Measurements from ENCODE around the gene GPR173. TPM values are rescaled to one million over a fixed set of nuclear protein-coding genes. Genes with fewer than 3 reads are reported as not detected.

GPR173 gene
- total and polyA plus RNA-seq, 9 of the 15 experiments (the other 6 are each of a cell fraction or from before 2014, with no cell fraction given), result 0.01 TPM; not detected in 8

DNA sequence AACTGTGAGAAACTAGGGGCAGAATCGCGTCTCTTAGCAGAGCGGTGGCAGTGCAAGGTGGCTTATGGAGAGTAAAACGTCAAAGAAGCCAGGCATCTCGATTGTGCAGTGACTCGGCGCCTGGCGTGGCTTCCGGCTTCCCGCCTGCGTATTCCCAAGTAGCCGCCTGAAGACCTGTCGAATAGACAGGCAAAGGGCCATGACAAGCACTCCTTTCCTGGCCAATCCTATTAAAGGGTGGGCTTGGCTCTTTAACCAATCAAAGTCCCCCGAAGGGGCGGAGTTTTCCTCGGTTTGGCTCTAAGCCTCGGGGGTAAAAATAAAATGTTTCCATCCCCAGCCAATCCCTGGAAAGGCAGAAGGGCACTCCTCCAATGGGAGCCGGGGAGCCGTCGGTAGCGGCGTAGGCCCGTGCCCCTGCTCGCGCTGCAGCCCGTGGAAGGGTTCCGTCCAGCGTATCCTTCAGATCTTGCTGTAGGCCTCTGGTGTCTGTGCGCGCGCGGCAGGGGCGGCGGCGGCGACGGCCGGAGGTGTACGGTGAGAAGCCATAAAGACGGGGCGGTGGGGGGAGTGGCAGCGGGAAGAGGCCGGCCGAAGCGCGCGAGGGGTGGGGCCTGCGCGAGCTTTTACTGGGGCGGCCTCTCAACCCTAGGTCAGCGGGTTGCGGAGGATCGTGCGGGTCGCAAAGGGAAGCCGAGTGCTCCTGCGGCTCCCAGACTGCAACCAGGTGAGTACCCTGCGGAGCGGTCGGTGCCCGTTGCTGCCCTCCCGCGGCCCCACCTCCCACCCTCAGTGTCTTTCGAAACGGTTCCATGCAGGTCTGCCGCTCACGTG lies 45.4 kb downstream of the GPR173 start, which contains the start of gene KANTR (continued):
- TF ChIP-seq REST (IDR thresholded peaks at IDR 0.05; ENCODE audit: borderline replicate concordance) (no peak), REST (CRISPR knock-in tag; IDR thresholded peaks at IDR 0.05; ENCODE audit: low read depth) (no peak), ZNF354B (CRISPR knock-in tag; IDR thresholded peaks at IDR 0.05) (no peak), NR2C1 (IDR thresholded peaks at IDR 0.05) (no peak), NR2C1 (tag; IDR thresholded peaks at IDR 0.05) (no peak), FOXA3 (CRISPR knock-in tag; conservative IDR thresholded peaks at IDR 0.05 in 1 of 2, IDR thresholded peaks at IDR 0.05 in 1 of 2) (no peak), ARID4B (CRISPR knock-in tag; IDR thresholded peaks at IDR 0.05) (no peak), GATAD2B (IDR thresholded peaks at IDR 0.05; ENCODE audit: borderline replicate concordance) (no peak), KLF10 (CRISPR knock-in tag; IDR thresholded peaks at IDR 0.05) (no peak), E2F3 (CRISPR knock-in tag; IDR thresholded peaks at IDR 0.05) (no peak), CHD1 (IDR thresholded peaks at IDR 0.05; ENCODE audit: low read length) (no peak)
- TF ChIP-seq, protein P1, sequence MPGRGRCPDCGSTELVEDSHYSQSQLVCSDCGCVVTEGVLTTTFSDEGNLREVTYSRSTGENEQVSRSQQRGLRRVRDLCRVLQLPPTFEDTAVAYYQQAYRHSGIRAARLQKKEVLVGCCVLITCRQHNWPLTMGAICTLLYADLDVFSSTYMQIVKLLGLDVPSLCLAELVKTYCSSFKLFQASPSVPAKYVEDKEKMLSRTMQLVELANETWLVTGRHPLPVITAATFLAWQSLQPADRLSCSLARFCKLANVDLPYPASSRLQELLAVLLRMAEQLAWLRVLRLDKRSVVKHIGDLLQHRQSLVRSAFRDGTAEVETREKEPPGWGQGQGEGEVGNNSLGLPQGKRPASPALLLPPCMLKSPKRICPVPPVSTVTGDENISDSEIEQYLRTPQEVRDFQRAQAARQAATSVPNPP (IDR thresholded peaks at IDR 0.05; ENCODE audit: borderline replicate concordance, insufficient read depth, insufficient read length), result no peak

All from K562 (cell line).